Keratinocyte (primary cell): ENCODE results near the gene MUC6.

Experiments
- EZH2 ChIP-seq: IDR thresholded peaks from one replicate; pipeline ENCODE4 v1.6.1; 2012; ENCODE audit warnings: inconsistent platforms, mild to moderate bottlenecking, low read length, moderate library complexity
- TF ChIP-seq, protein P1 (sequence below), 3 experiments: IDR thresholded peaks in 1 of 3; conservative IDR thresholded peaks in 1 of 3; optimal IDR thresholded peaks in 1 of 3; 2 replicates in 2 of 3; 3 replicates in 1 of 3; pipeline versions ENCODE3 to v1.5.1; 2011; ENCODE audit warnings: low read length in 3 of 3, mild to moderate bottlenecking in 3 of 3, moderate library complexity in 2 of 3, control low read depth in 1 of 3, inconsistent platforms in 1 of 3; ENCODE audit not compliant: insufficient read depth in 2 of 3; ENCODE audit errors: extremely low read depth in 1 of 3

GRCh38 chr11:1026163-1026450 is 10.4 kb downstream of the MUC6 start:
- TF ChIP-seq, protein P1, sequence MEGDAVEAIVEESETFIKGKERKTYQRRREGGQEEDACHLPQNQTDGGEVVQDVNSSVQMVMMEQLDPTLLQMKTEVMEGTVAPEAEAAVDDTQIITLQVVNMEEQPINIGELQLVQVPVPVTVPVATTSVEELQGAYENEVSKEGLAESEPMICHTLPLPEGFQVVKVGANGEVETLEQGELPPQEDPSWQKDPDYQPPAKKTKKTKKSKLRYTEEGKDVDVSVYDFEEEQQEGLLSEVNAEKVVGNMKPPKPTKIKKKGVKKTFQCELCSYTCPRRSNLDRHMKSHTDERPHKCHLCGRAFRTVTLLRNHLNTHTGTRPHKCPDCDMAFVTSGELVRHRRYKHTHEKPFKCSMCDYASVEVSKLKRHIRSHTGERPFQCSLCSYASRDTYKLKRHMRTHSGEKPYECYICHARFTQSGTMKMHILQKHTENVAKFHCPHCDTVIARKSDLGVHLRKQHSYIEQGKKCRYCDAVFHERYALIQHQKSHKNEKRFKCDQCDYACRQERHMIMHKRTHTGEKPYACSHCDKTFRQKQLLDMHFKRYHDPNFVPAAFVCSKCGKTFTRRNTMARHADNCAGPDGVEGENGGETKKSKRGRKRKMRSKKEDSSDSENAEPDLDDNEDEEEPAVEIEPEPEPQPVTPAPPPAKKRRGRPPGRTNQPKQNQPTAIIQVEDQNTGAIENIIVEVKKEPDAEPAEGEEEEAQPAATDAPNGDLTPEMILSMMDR (optimal IDR thresholded peaks at IDR 0.05 in 1 of 3, IDR thresholded peaks at IDR 0.05 in 1 of 3, conservative IDR thresholded peaks at IDR 0.05 in 1 of 3; ENCODE audit: extremely low read depth in 1 of 3, insufficient read depth in 2 of 3, low read length in 3 of 3): no peak
- TF ChIP-seq EZH2: no peak
